H1 (cell line): Measurements from ENCODE around the gene IL1RL1. TPM values are rescaled to one million over a fixed set of nuclear protein-coding genes. Genes with fewer than 3 reads are reported as not detected.

Experiments
- TBP ChIP-seq: IDR thresholded peaks from 2 replicates; pipeline ENCODE4 v1.6.1; 2011; ENCODE audit warnings: low read depth, low read length, improper control_type of control experiment
- polyA plus RNA-seq, 7 experiments: library from polyadenylated mRNA; depleted of rRNA in 3 of 7; stranded (reverse) in 5 of 7; unstranded in 2 of 7; fragments of >200 nt in 5 of 7; fragments of 200-250 nt in 2 of 7; gene quantifications; 1 replicate in 5 of 7; 2 replicates in 1 of 7; 4 replicates in 1 of 7; pipeline versions ENCODE4 v1.2.1 to v1.2.3, GENCODE V29; 2011 to 2013; ENCODE audit warnings: missing spikeins in 2 of 7, mixed read lengths in 2 of 7
- total RNA-seq: library from RNA; stranded (reverse); fragmentation: NEBNext Ultra II Directional; extraction: Animal tissue kit (Norgen Biotek cat#: 25700); gene quantifications from 2 replicates; pipeline ENCODE4 v1.2.1, GENCODE V29; 2021

IL1RL1 gene
- total and polyA plus RNA-seq, 2 of the 8 experiments (the other 6 are each of a cell fraction or from before 2014, with no cell fraction given): not detected

- TF ChIP-seq TBP: no peak
- TF ChIP-seq, all 59 proteins: peak for 0
Observed at GRCh38 chr2:102357937-102358336, 46.6 kb downstream of the IL1RL1 start (continued).
